DOHH2 (cell line): ENCODE data around the gene GIGYF2.

Source experiments
- CTCF ChIP-seq: fragments of 200-600 bp; sonication (generic); IDR thresholded peaks from one replicate; pipeline ENCODE4 v1.5.1; 2014; ENCODE audit warnings: antibody characterized with exemption, mild to moderate bottlenecking, low read depth, low read length; ENCODE audit not compliant: poor library complexity, severe bottlenecking
- EZH2phosphoT487 ChIP-seq: fragments of 200-600 bp; sonication (generic); IDR thresholded peaks from 2 replicates; pipeline ENCODE4 v1.6.1; 2017; ENCODE audit warnings: borderline replicate concordance, mild to moderate bottlenecking, antibody characterized with exemption, low read length, moderate library complexity, mixed read lengths

DNA sequence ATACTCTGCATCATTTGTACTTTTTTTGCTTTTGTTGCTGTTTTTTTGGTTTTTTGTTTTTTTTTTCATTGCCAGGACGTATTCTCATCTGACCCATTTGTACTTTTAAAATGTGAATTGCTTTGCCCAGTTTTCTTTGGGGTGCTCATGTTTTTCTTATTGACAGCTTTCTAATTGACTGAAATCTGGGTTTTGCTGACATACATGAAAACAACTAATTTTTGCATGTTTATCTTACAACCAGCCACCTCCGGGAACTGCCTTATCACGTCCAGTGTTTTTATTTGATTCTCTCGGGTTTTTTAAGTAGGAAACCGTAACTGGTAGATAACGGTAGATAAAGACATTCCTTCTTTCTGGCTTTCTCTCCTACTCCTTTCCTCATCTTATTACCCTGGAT, 211.6 kb downstream of the GIGYF2 start:
- no peak for TF ChIP-seq CTCF
- TF ChIP-seq EZH2phosphoT487: no peak
